HEK293 (cell line): ENCODE results near the gene TECR.

Source experiments
- CTCF ChIA-PET: fragments of 350-600 bp; formaldehyde crosslinking; extraction: SDS; loops from one replicate; lab custom pipeline; 2021; ENCODE audit warnings: antibody characterized with exemption; lab: Yijun Ruan, JAX
- POLR2A ChIA-PET: fragments of 300-600 bp; formaldehyde crosslinking; extraction: SDS; loops from one replicate; lab custom pipeline; 2020; ENCODE audit warnings: antibody characterized with exemption, inconsistent platforms; lab: Yijun Ruan, JAX
- H3K27ac ChIP-seq: fragments of 200-500 bp; sonication (Bioruptor generic); 2 replicates; pipeline ENCODE4 v1.5.1; 2014; ENCODE audit warnings: low read depth, low read length, control low read depth, inconsistent platforms; ENCODE audit errors: extremely low read depth
- H3K36me3 ChIP-seq, 2 experiments: fragments of 200-500 bp in 1 of 2; sonication (Bioruptor generic) in 1 of 2; 1 replicate in 1 of 2; 2 replicates in 1 of 2; pipeline ENCODE4 v1.5.1; 2014 to 2017; ENCODE audit warnings: inconsistent platforms in 2 of 2, low read length in 2 of 2; ENCODE audit not compliant: control insufficient read depth in 2 of 2, insufficient read depth in 1 of 2
- H3K4me1 ChIP-seq: fragments of 200-500 bp; sonication (Bioruptor generic); 2 replicates; pipeline ENCODE4 v1.5.1; 2014; ENCODE audit warnings: mild to moderate bottlenecking, low read length, inconsistent platforms; ENCODE audit not compliant: control insufficient read depth, insufficient read depth
- H3K4me3 ChIP-seq: 2 replicates; pipeline ENCODE4 v1.5.1; 2011; ENCODE audit warnings: low read depth, mild to moderate bottlenecking, control low read depth, low read length, moderate library complexity
- H3K9me3 ChIP-seq: fragments of 200-500 bp; sonication (Bioruptor generic); 2 replicates; pipeline ENCODE4 v1.5.1; 2014; ENCODE audit warnings: low read depth, low read length, inconsistent platforms; ENCODE audit not compliant: control insufficient read depth, insufficient read depth
- FEZF1 ChIP-seq: fragments of 450-650 bp; formaldehyde crosslinking; IDR thresholded peaks from 2 replicates; pipeline ENCODE4 v1.5.1; 2016; ENCODE audit warnings: missing biosample characterization, missing genetic modification characterization
- HOXD13 ChIP-seq: sonication (generic); formaldehyde crosslinking; IDR thresholded peaks from 2 replicates; pipeline ENCODE4 v1.8.0; 2022; ENCODE audit warnings: missing genetic modification reagents, borderline replicate concordance
- IKZF3 ChIP-seq: fragments of 450-650 bp; IDR thresholded peaks from 2 replicates; pipeline ENCODE4 v1.5.0; 2018; ENCODE audit warnings: missing biosample characterization, mild to moderate bottlenecking, missing genetic modification characterization, moderate library complexity
- REST ChIP-seq: fragments of 450-650 bp; formaldehyde crosslinking; IDR thresholded peaks from 2 replicates; pipeline ENCODE4 v1.5.1; 2016; ENCODE audit warnings: missing biosample characterization, missing genetic modification characterization
- SCRT1 ChIP-seq: fragments of 450-650 bp; formaldehyde crosslinking; IDR thresholded peaks from 2 replicates; pipeline ENCODE4 v1.5.1; 2016; ENCODE audit warnings: missing biosample characterization, missing genetic modification characterization, borderline replicate concordance
- SCRT2 ChIP-seq: fragments of 450-650 bp; formaldehyde crosslinking; IDR thresholded peaks from 2 replicates; pipeline ENCODE4 v1.5.1; 2016; ENCODE audit warnings: missing biosample characterization, missing genetic modification characterization
- SETDB1 ChIP-seq: IDR thresholded peaks from one replicate; pipeline ENCODE4 v1.6.1; 2017; ENCODE audit warnings: mild to moderate bottlenecking, low read length, moderate library complexity, mixed read lengths; ENCODE audit not compliant: insufficient read length
- YY2 ChIP-seq: fragments of 450-650 bp; formaldehyde crosslinking; IDR thresholded peaks from 2 replicates; pipeline ENCODE4 v1.5.1; 2016; ENCODE audit warnings: missing biosample characterization, missing genetic modification characterization
- ZBTB48 ChIP-seq: fragments of 450-650 bp; formaldehyde crosslinking; IDR thresholded peaks from 2 replicates; pipeline ENCODE4 v1.5.1; 2016; ENCODE audit warnings: missing biosample characterization, missing genetic modification characterization
- ZEB2 ChIP-seq: fragments of 450-650 bp; formaldehyde crosslinking; IDR thresholded peaks from 2 replicates; pipeline ENCODE4 v1.5.1; 2016; ENCODE audit warnings: missing biosample characterization, missing genetic modification characterization
- ZFP3 ChIP-seq: fragments of 450-650 bp; formaldehyde crosslinking; IDR thresholded peaks from 2 replicates; pipeline ENCODE4 v1.5.1; 2016; ENCODE audit warnings: low read depth, missing biosample characterization, missing genetic modification characterization
- ZFP37 ChIP-seq: fragments of 450-650 bp; formaldehyde crosslinking; IDR thresholded peaks from 2 replicates; pipeline ENCODE4 v1.5.1; 2016; ENCODE audit warnings: missing biosample characterization, missing genetic modification characterization
- ZIC2 ChIP-seq: fragments of 450-650 bp; formaldehyde crosslinking; IDR thresholded peaks from 2 replicates; pipeline ENCODE4 v1.5.1; 2016; ENCODE audit warnings: missing biosample characterization, missing genetic modification characterization
- ZNF112 ChIP-seq: fragments of 450-650 bp; formaldehyde crosslinking; IDR thresholded peaks from 2 replicates; pipeline ENCODE4 v1.5.0; 2017; ENCODE audit warnings: missing biosample characterization, missing genetic modification characterization
- ZNF132 ChIP-seq: fragments of 450-650 bp; formaldehyde crosslinking; IDR thresholded peaks from 2 replicates; pipeline ENCODE4 v1.5.1; 2017; ENCODE audit warnings: missing biosample characterization, missing genetic modification characterization, borderline replicate concordance
- ZNF146 ChIP-seq: fragments of 450-650 bp; formaldehyde crosslinking; IDR thresholded peaks from 2 replicates; pipeline ENCODE4 v1.5.1; 2016; ENCODE audit warnings: missing biosample characterization, missing genetic modification characterization
- ZNF16 ChIP-seq: fragments of 450-650 bp; formaldehyde crosslinking; IDR thresholded peaks from 2 replicates; pipeline ENCODE4 v1.5.1; 2016; ENCODE audit warnings: low read depth, missing biosample characterization, missing genetic modification characterization
- ZNF174 ChIP-seq: fragments of 450-650 bp; formaldehyde crosslinking; IDR thresholded peaks from 2 replicates; pipeline ENCODE4 v1.5.0; 2017; ENCODE audit warnings: missing biosample characterization, mild to moderate bottlenecking, missing genetic modification characterization
- ZNF19 ChIP-seq: fragments of 450-650 bp; formaldehyde crosslinking; IDR thresholded peaks from 2 replicates; pipeline ENCODE4; 2016; ENCODE audit warnings: missing biosample characterization, missing genetic modification characterization, low read depth
- ZNF239 ChIP-seq: fragments of 450-650 bp; formaldehyde crosslinking; IDR thresholded peaks from 2 replicates; pipeline ENCODE4 v1.5.1; 2016; ENCODE audit warnings: missing biosample characterization, missing genetic modification characterization
- ZNF341 ChIP-seq: fragments of 450-650 bp; formaldehyde crosslinking; IDR thresholded peaks from 2 replicates; pipeline ENCODE4; 2016; ENCODE audit warnings: low read depth, missing biosample characterization, missing genetic modification characterization
- ZNF514 ChIP-seq: fragments of 450-650 bp; formaldehyde crosslinking; IDR thresholded peaks from 2 replicates; pipeline ENCODE4 v1.5.1; 2016; ENCODE audit warnings: missing biosample characterization, missing genetic modification characterization
- ZNF585B ChIP-seq: fragments of 450-650 bp; formaldehyde crosslinking; IDR thresholded peaks from 2 replicates; pipeline ENCODE4 v1.5.1; 2016; ENCODE audit warnings: missing biosample characterization, missing genetic modification characterization
- ZNF658 ChIP-seq: fragments of 450-650 bp; formaldehyde crosslinking; IDR thresholded peaks from 2 replicates; pipeline ENCODE4; 2016; ENCODE audit warnings: missing biosample characterization, missing genetic modification characterization
- ZNF664 ChIP-seq: fragments of 450-650 bp; formaldehyde crosslinking; IDR thresholded peaks from 2 replicates; pipeline ENCODE4 v1.5.1; 2016; ENCODE audit warnings: missing biosample characterization, missing genetic modification characterization
- ZNF677 ChIP-seq: fragments of 450-650 bp; IDR thresholded peaks from 2 replicates; pipeline ENCODE4 v1.5.0; 2018; ENCODE audit warnings: missing biosample characterization, mild to moderate bottlenecking, missing genetic modification characterization, moderate library complexity
- ZNF707 ChIP-seq: fragments of 450-650 bp; formaldehyde crosslinking; IDR thresholded peaks from 2 replicates; pipeline ENCODE4 v1.5.1; 2016; ENCODE audit warnings: missing biosample characterization, missing genetic modification characterization
- TF ChIP-seq, protein P1 (sequence below): fragments of 450-650 bp; formaldehyde crosslinking; IDR thresholded peaks from 2 replicates; pipeline ENCODE4 v1.5.1; 2016; ENCODE audit warnings: missing biosample characterization, missing genetic modification characterization
- TF ChIP-seq, protein P2 (sequence below): sonication (generic); formaldehyde crosslinking; IDR thresholded peaks from 2 replicates; pipeline ENCODE4 v1.8.1; 2022; ENCODE audit warnings: mild to moderate bottlenecking, moderate library complexity, missing genetic modification reagents

Gene TECR

DNA sequence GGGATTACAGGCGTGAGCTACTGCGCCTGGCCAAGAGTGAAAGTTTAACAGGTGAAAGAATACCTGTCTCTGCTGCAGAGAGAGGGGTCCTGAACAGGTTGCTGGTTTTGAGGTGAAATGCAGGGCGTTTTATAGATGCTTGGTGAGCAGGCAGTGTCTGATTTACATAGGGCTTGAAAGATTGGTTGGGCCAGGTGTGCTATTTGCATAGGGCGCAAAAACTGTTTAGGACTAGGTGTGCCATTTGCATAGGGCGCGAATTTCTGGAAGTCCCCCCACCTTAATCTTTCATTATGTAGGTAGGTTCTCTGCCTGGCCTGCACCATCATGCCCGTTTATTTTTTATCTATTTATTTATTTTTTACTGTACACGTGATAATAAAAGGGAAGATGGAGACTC, 47.0 kb downstream of the TECR start:
- Histone ChIP-seq H3K36me3 (no peaks in the 10 kb centered on the region), H3K27ac (no peak overlapping the region), H3K4me3 (no peak overlapping the region), H3K9me3 (no peaks in the 10 kb centered on the region), H3K4me1 (no peaks in the 10 kb centered on the region)
- POLR2A ChIA-PET = no interaction called here
- TF ChIP-seq ZNF658 (tag by site-specific recombination) (no peak), IKZF3 (tag by site-specific recombination) (no peak), SCRT1 (tag by site-specific recombination) (no peak), ZNF132 (tag by site-specific recombination) (no peak), HOXD13 (no peak), ZBTB48 (tag by site-specific recombination) (no peak), REST (no peak), ZFP3 (tag by site-specific recombination) (no peak), SCRT2 (tag by site-specific recombination) (no peak), ZNF16 (tag by site-specific recombination) (no peak), FEZF1 (tag by site-specific recombination) (no peak), ZNF112 (tag by site-specific recombination) (no peak)
- CTCF ChIA-PET = interaction anchor here (0.6 to 0.7 kb wide), 4 partner anchors 17 to 210 kb away, joined by 3 to 4 read pairs (median 3); no protein-coding TSS in a partner anchor

DNA sequence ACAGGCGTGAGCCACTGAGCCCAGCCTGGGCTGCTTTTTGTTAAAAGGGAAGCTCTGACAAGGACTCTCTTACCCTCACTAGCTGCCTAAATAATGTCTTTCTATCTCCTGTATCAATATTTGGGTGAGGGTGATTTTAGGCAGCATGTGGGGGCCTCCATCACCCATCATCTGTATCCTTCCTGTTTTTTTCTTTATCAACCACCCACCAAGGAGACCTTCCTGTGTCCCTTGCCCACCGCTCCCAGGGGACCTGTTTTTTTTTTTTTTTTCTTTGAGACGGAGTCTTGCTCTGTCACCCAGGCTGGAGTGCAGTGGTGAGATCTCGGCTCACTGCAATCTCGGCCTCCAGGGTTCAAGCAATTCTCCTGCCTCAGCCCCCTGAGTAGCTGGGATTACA, 47.9 kb downstream of the TECR start:
- H3K27ac ChIP-seq = no peak overlapping the region
- H3K4me3 ChIP-seq = no peak overlapping the region
- H3K36me3 ChIP-seq = no peaks in the 10 kb centered on the region
- no peaks in the 10 kb centered on the region for H3K9me3 ChIP-seq
- CTCF ChIA-PET = interaction anchor here (0.5 to 0.7 kb wide), 2 partner anchors 209 to 314 kb away, joined by 3 read pairs; no protein-coding TSS in a partner anchor
- no peaks in the 10 kb centered on the region for H3K4me1 ChIP-seq
- POLR2A ChIA-PET = no interaction called here
- TF ChIP-seq YY2 (tag by site-specific recombination) (no peak), ZFP37 (tag by site-specific recombination) (no peak), ZNF146 (tag by site-specific recombination) (no peak), ZNF707 (tag by site-specific recombination) (no peak), ZNF677 (no peak), ZNF174 (tag by site-specific recombination) (no peak), ZNF341 (tag by site-specific recombination) (no peak), ZNF514 (no peak), ZNF664 (tag by site-specific recombination) (no peak), ZEB2 (tag by site-specific recombination) (no peak), SETDB1 (no peak), ZNF239 (tag by site-specific recombination) (no peak), SCRT2 (tag by site-specific recombination) (no peak), ZNF585B (tag by site-specific recombination) (no peak), ZNF19 (tag by site-specific recombination) (no peak), ZNF132 (tag by site-specific recombination) (no peak), ZIC2 (no peak)
- TF ChIP-seq, protein P1, sequence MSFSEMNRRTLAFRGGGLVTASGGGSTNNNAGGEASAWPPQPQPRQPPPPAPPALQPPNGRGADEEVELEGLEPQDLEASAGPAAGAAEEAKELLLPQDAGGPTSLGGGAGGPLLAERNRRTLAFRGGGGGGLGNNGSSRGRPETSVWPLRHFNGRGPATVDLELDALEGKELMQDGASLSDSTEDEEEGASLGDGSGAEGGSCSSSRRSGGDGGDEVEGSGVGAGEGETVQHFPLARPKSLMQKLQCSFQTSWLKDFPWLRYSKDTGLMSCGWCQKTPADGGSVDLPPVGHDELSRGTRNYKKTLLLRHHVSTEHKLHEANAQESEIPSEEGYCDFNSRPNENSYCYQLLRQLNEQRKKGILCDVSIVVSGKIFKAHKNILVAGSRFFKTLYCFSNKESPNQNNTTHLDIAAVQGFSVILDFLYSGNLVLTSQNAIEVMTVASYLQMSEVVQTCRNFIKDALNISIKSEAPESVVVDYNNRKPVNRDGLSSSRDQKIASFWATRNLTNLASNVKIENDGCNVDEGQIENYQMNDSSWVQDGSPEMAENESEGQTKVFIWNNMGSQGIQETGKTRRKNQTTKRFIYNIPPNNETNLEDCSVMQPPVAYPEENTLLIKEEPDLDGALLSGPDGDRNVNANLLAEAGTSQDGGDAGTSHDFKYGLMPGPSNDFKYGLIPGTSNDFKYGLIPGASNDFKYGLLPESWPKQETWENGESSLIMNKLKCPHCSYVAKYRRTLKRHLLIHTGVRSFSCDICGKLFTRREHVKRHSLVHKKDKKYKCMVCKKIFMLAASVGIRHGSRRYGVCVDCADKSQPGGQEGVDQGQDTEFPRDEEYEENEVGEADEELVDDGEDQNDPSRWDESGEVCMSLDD (tag by site-specific recombination) = no peak
- TF ChIP-seq, protein P2, sequence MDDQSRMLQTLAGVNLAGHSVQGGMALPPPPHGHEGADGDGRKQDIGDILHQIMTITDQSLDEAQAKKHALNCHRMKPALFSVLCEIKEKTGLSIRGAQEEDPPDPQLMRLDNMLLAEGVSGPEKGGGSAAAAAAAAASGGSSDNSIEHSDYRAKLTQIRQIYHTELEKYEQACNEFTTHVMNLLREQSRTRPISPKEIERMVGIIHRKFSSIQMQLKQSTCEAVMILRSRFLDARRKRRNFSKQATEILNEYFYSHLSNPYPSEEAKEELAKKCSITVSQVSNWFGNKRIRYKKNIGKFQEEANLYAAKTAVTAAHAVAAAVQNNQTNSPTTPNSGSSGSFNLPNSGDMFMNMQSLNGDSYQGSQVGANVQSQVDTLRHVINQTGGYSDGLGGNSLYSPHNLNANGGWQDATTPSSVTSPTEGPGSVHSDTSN (CRISPR knock-in tag) = no peak
- TF ChIP-seq, all 188 proteins: peak for 0
